ENCODE results near the gene NFATC3.

Gene NFATC3

GRCh38 chr16:68194251-68194650 lies 109.1 kb downstream of the NFATC3 start:
- DNase-seq: no peak

GRCh38 chr16:68197250-68197649 lies 112.1 kb downstream of the NFATC3 start:
- DNase-seq: no peak

- DNase-seq: no peak
Measured at GRCh38 chr16:68200088-68200783, 115.1 kb downstream of the NFATC3 start.

GRCh38 chr16:68202091-68202519 lies 116.9 kb downstream of the NFATC3 start:
- no peak for DNase-seq

GRCh38 chr16:68206245-68206644 lies 121.1 kb downstream of the NFATC3 start:
- no peak for DNase-seq

- no peak for DNase-seq
Measured at GRCh38 chr16:68214726-68215125, 129.6 kb downstream of the NFATC3 start.

- DNase-seq: no peak
Measured at GRCh38 chr16:68215302-68215701, 130.1 kb downstream of the NFATC3 start.

GRCh38 chr16:68216240-68216639 lies 131.1 kb downstream of the NFATC3 start:
- DNase-seq: no peak

GRCh38 chr16:68217506-68217905 lies 132.3 kb downstream of the NFATC3 start:
- no peak for DNase-seq

- DNase-seq: no peak
Measured at GRCh38 chr16:68219725-68220351, 134.7 kb downstream of the NFATC3 start.

GRCh38 chr16:68223072-68223471 lies 137.9 kb downstream of the NFATC3 start:
- DNase-seq: no peak

- no peak for DNase-seq
Measured at GRCh38 chr16:68226116-68226515, 140.9 kb downstream of the NFATC3 start.

GRCh38 chr16:68227183-68227793 lies 142.1 kb downstream of the NFATC3 start:
- DNase-seq: no peak

GRCh38 chr16:68227850-68228553 lies 142.8 kb downstream of the NFATC3 start:
- no peak for DNase-seq

- no peak for DNase-seq
Measured at GRCh38 chr16:68228652-68229051, 143.5 kb downstream of the NFATC3 start.

- DNase-seq: peak in 1 of 2 donors; percentile 57
Measured at GRCh38 chr16:68229431-68230175, 144.4 kb downstream of the NFATC3 start.

GRCh38 chr16:68230176-68230571 lies 145.0 kb downstream of the NFATC3 start:
- DNase-seq: no peak

GRCh38 chr16:68230956-68231355 lies 145.8 kb downstream of the NFATC3 start:
- no peak for DNase-seq

GRCh38 chr16:68231384-68232136 lies 146.4 kb downstream of the NFATC3 start:
- DNase-seq: no peak

GRCh38 chr16:68232335-68232734 lies 147.2 kb downstream of the NFATC3 start:
- no peak for DNase-seq

GRCh38 chr16:68233085-68233834 lies 148.1 kb downstream of the NFATC3 start:
- peak in 1 of 2 donors; percentile 33 for DNase-seq
